Stomach (tissue), 4 donors: Measurements from ENCODE around the gene SLC31A1.

Source experiments
- CTCF ChIP-seq, 7 experiments: fragments of 450-650 bp in 4 of 7; fragments of 200-600 bp in 3 of 7; sonication (generic) in 3 of 7; IDR thresholded peaks; one replicate each; pipeline ENCODE4 v1.5.1; 2016 to 2019; ENCODE audit warnings: antibody characterized with exemption in 7 of 7, control low read depth in 2 of 7, mild to moderate bottlenecking in 1 of 7
- EP300 ChIP-seq: sonication (generic); formaldehyde crosslinking; IDR thresholded peaks from one replicate; pipeline ENCODE4 v1.6.1; 2017; ENCODE audit warnings: antibody characterized with exemption
- POLR2A ChIP-seq, 4 donors: fragments of 450-650 bp; IDR thresholded peaks; one replicate each; pipeline ENCODE4 v1.6.1; 2016; ENCODE audit warnings: antibody characterized with exemption in 4 of 4, control low read depth in 2 of 4, mild to moderate bottlenecking in 1 of 4, moderate library complexity in 1 of 4
- POLR2AphosphoS5 ChIP-seq, 3 donors: sonication (generic); formaldehyde crosslinking; IDR thresholded peaks; one replicate each; pipeline ENCODE4 v1.6.1; 2016; ENCODE audit warnings: antibody characterized with exemption in 3 of 3

GRCh38 chr9:113244556-113244955 is 23.2 kb downstream of the SLC31A1 start:
- TF ChIP-seq CTCF (IDR thresholded peaks at IDR 0.05) (no peak), POLR2AphosphoS5 (IDR thresholded peaks at IDR 0.05) (no peak), POLR2A (IDR thresholded peaks at IDR 0.05) (no peak), EP300 (no peak)
